H9 (cell line): ENCODE measurements around the gene RFX4. TPM values are rescaled to one million over a fixed set of nuclear protein-coding genes. Genes with fewer than 3 reads are reported as not detected.

ENCODE experiments used
- DNase-seq: peaks from one replicate; pipeline ENCODE4 v3.0.0-alpha.2; 2017
- H2AFZ ChIP-seq: one replicate; pipeline ENCODE4 v1.6.1; 2013; ENCODE audit warnings: mild to moderate bottlenecking, low read length, control low read depth, moderate library complexity
- H2AK5ac ChIP-seq: 2 replicates; pipeline ENCODE4 v1.6.1; 2013; ENCODE audit warnings: low read length, control low read depth, mixed read lengths; ENCODE audit not compliant: insufficient read length
- H2BK120ac ChIP-seq: one replicate; pipeline ENCODE4 v1.6.1; 2013; ENCODE audit warnings: low read depth, mild to moderate bottlenecking, low read length, control low read depth, inconsistent platforms; ENCODE audit not compliant: poor library complexity, severe bottlenecking
- H2BK12ac ChIP-seq: 2 replicates; pipeline ENCODE4 v1.6.1; 2013; ENCODE audit warnings: low read length, control low read depth, mixed read lengths, low read depth; ENCODE audit not compliant: insufficient read length
- H2BK15ac ChIP-seq: 2 replicates; pipeline ENCODE4 v1.6.1; 2013; ENCODE audit warnings: low read depth, low read length, control low read depth
- H2BK20ac ChIP-seq: one replicate; pipeline ENCODE4 v1.6.1; 2013; ENCODE audit warnings: low read depth, mild to moderate bottlenecking, low read length, control low read depth, inconsistent platforms; ENCODE audit not compliant: poor library complexity, severe bottlenecking
- H2BK5ac ChIP-seq: 2 replicates; pipeline ENCODE4 v1.6.1; 2013; ENCODE audit warnings: low read length, control low read depth, mixed read lengths; ENCODE audit not compliant: insufficient read length
- H3K14ac ChIP-seq: 2 replicates; pipeline ENCODE4 v1.6.1; 2013; ENCODE audit warnings: low read length, control low read depth; ENCODE audit not compliant: insufficient read depth
- H3K18ac ChIP-seq: 2 replicates; pipeline ENCODE4 v1.6.1; 2013; ENCODE audit warnings: low read depth, mild to moderate bottlenecking, mixed read lengths, low read length, control low read depth; ENCODE audit not compliant: insufficient read length
- H3K23ac ChIP-seq: 2 replicates; pipeline ENCODE4 v1.6.1; 2013; ENCODE audit warnings: low read length, control low read depth, mixed read lengths, low read depth; ENCODE audit not compliant: insufficient read length
- H3K23me2 ChIP-seq: 2 replicates; pipeline ENCODE4 v1.6.1; 2013; ENCODE audit warnings: low read depth, mild to moderate bottlenecking, mixed read lengths, low read length, control low read depth; ENCODE audit not compliant: insufficient read length, poor library complexity, severe bottlenecking
- H3K27ac ChIP-seq: 2 replicates; pipeline ENCODE4 v1.5.1; 2013; ENCODE audit warnings: low read length, control low read depth, mixed read lengths, low read depth; ENCODE audit not compliant: insufficient read length
- H3K27me3 ChIP-seq: 2 replicates; pipeline ENCODE4 v1.6.1; 2013; ENCODE audit warnings: low read length, control low read depth, inconsistent platforms; ENCODE audit not compliant: insufficient read depth
- H3K4ac ChIP-seq: 2 replicates; pipeline ENCODE4 v1.6.1; 2013; ENCODE audit warnings: low read depth, mild to moderate bottlenecking, control low read depth, inconsistent platforms, low read length, moderate library complexity
- H3K4me1 ChIP-seq: 2 replicates; pipeline ENCODE4 v1.6.1; 2013; ENCODE audit warnings: low read length, control low read depth, inconsistent platforms; ENCODE audit not compliant: insufficient read depth
- H3K4me2 ChIP-seq: 2 replicates; pipeline ENCODE4 v1.6.1; 2013; ENCODE audit warnings: low read length, control low read depth, mixed read lengths; ENCODE audit not compliant: insufficient read length, insufficient read depth
- H3K56ac ChIP-seq: 2 replicates; pipeline ENCODE4 v1.6.1; 2013; ENCODE audit warnings: low read depth, mild to moderate bottlenecking, mixed read lengths, low read length, control low read depth; ENCODE audit not compliant: insufficient read length
- H3K79me1 ChIP-seq: 2 replicates; pipeline ENCODE4 v1.6.1; 2013; ENCODE audit warnings: low read depth, mild to moderate bottlenecking, moderate library complexity, low read length, control low read depth, inconsistent platforms; ENCODE audit not compliant: insufficient read depth, poor library complexity, severe bottlenecking
- H3K79me2 ChIP-seq: 2 replicates; pipeline ENCODE4 v1.6.1; 2013; ENCODE audit warnings: low read length, control low read depth, inconsistent platforms; ENCODE audit not compliant: insufficient read depth
- H3K9ac ChIP-seq: 2 replicates; pipeline ENCODE4 v1.6.1; 2013; ENCODE audit warnings: low read length, control low read depth, mixed read lengths; ENCODE audit not compliant: insufficient read length; ENCODE audit errors: extremely low read depth
- H3K9me3 ChIP-seq: one replicate; pipeline ENCODE4 v1.6.1; 2013; ENCODE audit warnings: low read depth, low read length, inconsistent platforms; ENCODE audit not compliant: control insufficient read depth
- H3T11ph ChIP-seq: one replicate; pipeline ENCODE4 v1.6.1; 2013; ENCODE audit warnings: mild to moderate bottlenecking, low read length, control low read depth, inconsistent platforms
- H4K20me1 ChIP-seq: one replicate; pipeline ENCODE4 v1.6.1; 2013; ENCODE audit not compliant: control insufficient read depth, insufficient read length, insufficient read depth
- H4K5ac ChIP-seq: 2 replicates; pipeline ENCODE4 v1.6.1; 2013; ENCODE audit warnings: low read depth, mild to moderate bottlenecking, mixed read lengths, low read length, control low read depth; ENCODE audit not compliant: insufficient read length
- H4K8ac ChIP-seq: replicated peaks from 2 replicates; pipeline ENCODE4 v1.6.1; 2013; ENCODE audit warnings: low read length, control low read depth, mixed read lengths, low read depth; ENCODE audit not compliant: insufficient read length
- H4K91ac ChIP-seq: 2 replicates; pipeline ENCODE4 v1.6.1; 2013; ENCODE audit warnings: low read depth, mild to moderate bottlenecking, moderate library complexity, mixed read lengths, low read length, control low read depth; ENCODE audit not compliant: insufficient read length
- H3K27ac Mint-ChIP-seq, 3 experiments: 2 replicates in 2 of 3; 3 replicates in 1 of 3; pipeline ENCODE4 v1.8.0; 2020 to 2021; ENCODE audit warnings: mixed read lengths in 3 of 3, mild to moderate bottlenecking in 1 of 3, moderate library complexity in 1 of 3
- H3K27me3 Mint-ChIP-seq: 2 replicates; pipeline ENCODE4 v1.8.0; 2021; ENCODE audit warnings: low read depth, mild to moderate bottlenecking, moderate library complexity, mixed read lengths
- H3K36me3 Mint-ChIP-seq, 3 experiments: 2 replicates in 2 of 3; 3 replicates in 1 of 3; pipeline ENCODE4 v1.8.0; 2020 to 2021; ENCODE audit warnings: low read depth in 3 of 3, mixed read lengths in 3 of 3; ENCODE audit not compliant: insufficient read depth in 1 of 3
- H3K4me1 Mint-ChIP-seq, 2 experiments: 2 replicates each; pipeline ENCODE4 v1.8.0; 2020; ENCODE audit warnings: mixed read lengths in 2 of 2
- H3K4me3 Mint-ChIP-seq, 2 experiments: 2 replicates in 1 of 2; 3 replicates in 1 of 2; pipeline ENCODE4 v1.8.0; 2020 to 2021; ENCODE audit warnings: mild to moderate bottlenecking in 2 of 2, mixed read lengths in 2 of 2, moderate library complexity in 1 of 2
- H3K9me3 Mint-ChIP-seq, 2 experiments: 2 replicates in 1 of 2; 3 replicates in 1 of 2; pipeline ENCODE4 v1.8.0; 2020; ENCODE audit warnings: mild to moderate bottlenecking in 2 of 2, mixed read lengths in 2 of 2, moderate library complexity in 1 of 2
- CTCF ChIP-seq: fragments of 200-600 bp; sonication (generic); conservative IDR thresholded peaks from 3 replicates; pipeline ENCODE4 v1.8.0; 2021; ENCODE audit warnings: antibody characterized with exemption, mild to moderate bottlenecking
- WGBS: extraction: QIAGEN DNeasy Blood & Tissue Kit; methylation state at CpG from one replicate; pipeline ENCODE4 v1.1.7; 2013; ENCODE audit warnings: missing lambda C conversion rate, low lambda C conversion rate, mixed read lengths; ENCODE audit not compliant: insufficient read length; ENCODE audit errors: extremely low coverage; 5-methylcytosine and 5-hydroxymethylcytosine counted together
- total RNA-seq: library from RNA; stranded (reverse); gene quantifications from 2 replicates; pipeline ENCODE4 v1.2.1, GENCODE V29; 2021

The RFX4 gene
- total RNA-seq, 1 experiment from 2014 or later, result 0.57 TPM

DNA sequence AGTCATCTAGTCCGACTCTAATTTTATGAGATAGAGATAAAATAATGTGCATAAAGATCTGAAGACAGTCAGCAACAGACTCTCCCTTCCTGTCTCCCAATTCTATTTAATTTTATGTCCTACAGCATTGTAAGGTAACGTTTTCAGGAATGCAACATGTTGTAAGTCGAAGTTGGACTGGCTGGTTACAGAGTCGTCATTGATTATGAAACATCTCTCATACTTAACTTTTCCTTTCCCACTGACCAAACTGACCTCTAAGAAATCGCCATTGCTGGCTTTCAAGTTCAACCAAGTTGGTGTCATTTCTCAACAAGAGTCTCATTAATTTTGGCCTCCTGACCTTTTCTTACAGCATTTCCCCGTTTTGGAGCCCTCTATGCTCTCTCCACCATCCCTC is 186.7 kb downstream of the RFX4 start:
- Histone ChIP-seq H3K27ac (peak overlapping the region; percentile 48), H3K4me2 (no peak overlapping the region), H3K9me3 (no peaks in the 10 kb centered on the region), H3T11ph (no peak overlapping the region), H2BK5ac (no peak overlapping the region), H3K27me3 (no peaks in the 10 kb centered on the region), H3K79me2 (no peaks in the 10 kb centered on the region), H3K9ac (no peak overlapping the region), H3K4me1 (peaks cover 12% of the 10 kb centered on the region), H3K14ac (no peak overlapping the region), H2BK20ac (no peak overlapping the region), H2BK15ac (no peak overlapping the region), H3K79me1 (no peaks in the 10 kb centered on the region), H2BK120ac (no peak overlapping the region), H2BK12ac (no peak overlapping the region), H4K8ac (no peak overlapping the region), H2AFZ (no peak overlapping the region), H4K5ac (no peak overlapping the region), H3K18ac (no peak overlapping the region), H2AK5ac (no peak overlapping the region), H3K23me2 (peaks cover 9% of the 10 kb centered on the region), H4K20me1 (no peaks in the 10 kb centered on the region), H3K23ac (no peak overlapping the region), H4K91ac (no peak overlapping the region), H3K56ac (no peak overlapping the region), H3K4ac (no peak overlapping the region)
- peak overlapping the region; percentile 90 to 98 (median 98); a peak in 5 of 7 replicates for H3K27ac Mint-ChIP-seq
- peak overlapping the region; percentile 47 to 73; a peak in 2 of 5 replicates for H3K4me3 Mint-ChIP-seq
- H3K9me3 Mint-ChIP-seq, result no peaks in the 10 kb centered on the region
- H3K36me3 Mint-ChIP-seq, result peaks cover 0 to 3% (median 0%) of the 10 kb centered on the region in 3 experiments; a peak in 2 of 7 replicates
- no peak for DNase-seq
- WGBS, result no CpG with 5 or more reads among the region's 6 CpGs
- TF ChIP-seq CTCF, result no peak
- H3K4me1 Mint-ChIP-seq, result peaks cover 48 to 59% of the 10 kb centered on the region in 2 experiments
- no peaks in the 10 kb centered on the region for H3K27me3 Mint-ChIP-seq
